K562 (cell line): ENCODE data around the gene MYG1. TPM values are rescaled to one million over a fixed set of nuclear protein-coding genes. Genes with fewer than 3 reads are reported as not detected.
A peak's percentile ranks its signal among the peaks of the same experiment; 100 is the strongest.

ENCODE experiments used
- ATF2 ChIP-seq: sonication (generic); formaldehyde crosslinking; IDR thresholded peaks from 2 replicates; pipeline ENCODE4 v1.8.1; 2022; ENCODE audit warnings: missing genetic modification reagents
- BRCA1 ChIP-seq, 2 experiments: fragments of 450-650 bp in 1 of 2; sonication (generic) in 1 of 2; formaldehyde crosslinking in 1 of 2; IDR thresholded peaks; 2 replicates each; pipeline versions ENCODE4 v1.5.0 to v1.6.1; 2017 to 2020; ENCODE audit warnings: mild to moderate bottlenecking in 1 of 2, missing genetic modification reagents in 1 of 2
- CEBPG ChIP-seq, 3 experiments: fragments of 200-800 bp in 1 of 3; sonication (Bioruptor generic) in 1 of 3; sonication (generic) in 1 of 3; formaldehyde crosslinking in 1 of 3; IDR thresholded peaks in 2 of 3; conservative IDR thresholded peaks in 1 of 3; 2 replicates each; pipeline versions ENCODE4 v1.6.1 to v1.8.0; 2016 to 2022; ENCODE audit warnings: missing compliant biosample characterization in 2 of 3, missing genetic modification characterization in 2 of 3, mild to moderate bottlenecking in 1 of 3, missing genetic modification reagents in 1 of 3
- CREB5 ChIP-seq: fragments of 250-450 bp; sonication (Bioruptor Pico); IDR thresholded peaks from 2 replicates; pipeline ENCODE4 v1.5.0; 2020; ENCODE audit warnings: mild to moderate bottlenecking
- JUND ChIP-seq, 2 experiments: IDR thresholded peaks; 2 replicates in 1 of 2; 3 replicates in 1 of 2; pipeline ENCODE4 v1.6.1; 2011; ENCODE audit warnings: borderline replicate concordance in 2 of 2, low read depth in 2 of 2, low read length in 2 of 2, improper control_type of control experiment in 1 of 2, missing biosample characterization in 1 of 2, missing genetic modification characterization in 1 of 2, missing genetic modification reagents in 1 of 2
- LEF1 ChIP-seq: fragments of 450-650 bp; IDR thresholded peaks from 2 replicates; pipeline ENCODE4 v1.6.1; 2016; ENCODE audit warnings: mild to moderate bottlenecking
- ZNF212 ChIP-seq: fragments of 450-650 bp; formaldehyde crosslinking; IDR thresholded peaks from 2 replicates; pipeline ENCODE4 v1.4.0; 2020; ENCODE audit warnings: mild to moderate bottlenecking
- ZNF224 ChIP-seq: sonication (generic); formaldehyde crosslinking; IDR thresholded peaks from 2 replicates; pipeline ENCODE4 v1.8.0; 2022; ENCODE audit warnings: mild to moderate bottlenecking, missing genetic modification reagents
- ZNF311 ChIP-seq: fragments of 250-450 bp; sonication (Bioruptor Pico); IDR thresholded peaks from 2 replicates; pipeline ENCODE4 v1.4.0; 2020; ENCODE audit warnings: mild to moderate bottlenecking, moderate library complexity
- ZNF740 ChIP-seq, 3 experiments: fragments of 200-800 bp in 1 of 3; sonication (Bioruptor generic) in 1 of 3; sonication (generic) in 1 of 3; formaldehyde crosslinking in 1 of 3; IDR thresholded peaks; 2 replicates each; pipeline versions ENCODE4 v1.6.1 to v1.8.0; 2016 to 2022; ENCODE audit warnings: mild to moderate bottlenecking in 2 of 3, missing compliant biosample characterization in 2 of 3, missing genetic modification characterization in 2 of 3, missing genetic modification reagents in 1 of 3
- ZNF79 ChIP-seq: fragments of 250-450 bp; sonication (Bioruptor Pico); IDR thresholded peaks from 2 replicates; pipeline ENCODE4 v1.4.0; 2020; ENCODE audit warnings: low read depth, mild to moderate bottlenecking, moderate library complexity
- polyA plus RNA-seq, 8 experiments: library from polyadenylated mRNA; depleted of rRNA in 4 of 8; stranded (reverse) in 5 of 8; unstranded in 3 of 8; fragments of >200 nt; fragmentation: Nextera tagmentation in 2 of 8; fragmentation: Illumina TruSeq in 1 of 8; extraction: Ambion mirVana in 2 of 8; extraction: Trizol in 1 of 8; gene quantifications; 2 replicates each; pipeline versions ENCODE4 v1.2.1 to v1.2.3, GENCODE V29; 2011 to 2014; ENCODE audit warnings: inconsistent platforms in 1 of 8, missing spikeins in 1 of 8
- total RNA-seq, 7 experiments: library from RNA; depleted of rRNA in 6 of 7; stranded (reverse); fragments of >200 nt in 6 of 7; fragmentation: Illumina TruSeq in 2 of 7; extraction: Trizol in 2 of 7; gene quantifications; 2 replicates each; pipeline versions ENCODE4 v1.2.1 to v1.2.3, GENCODE V29; 2011 to 2021; ENCODE audit warnings: low replicate concordance in 1 of 7
- TF ChIP-seq, protein P1 (sequence below): fragments of 250-450 bp; sonication (Bioruptor Pico); IDR thresholded peaks from 2 replicates; pipeline ENCODE4 v1.8.0; 2021; ENCODE audit warnings: borderline replicate concordance, mild to moderate bottlenecking, moderate library complexity; ENCODE audit not compliant: poor library complexity, severe bottlenecking
- TF ChIP-seq, protein P2 (sequence below), 2 experiments: fragments of 450-650 bp in 1 of 2; sonication (generic) in 1 of 2; formaldehyde crosslinking in 1 of 2; IDR thresholded peaks in 1 of 2; conservative IDR thresholded peaks in 1 of 2; 2 replicates each; pipeline versions ENCODE4 v1.6.1 to v1.8.1; 2016 to 2023; ENCODE audit warnings: mild to moderate bottlenecking in 2 of 2, moderate library complexity in 2 of 2, inconsistent platforms in 1 of 2, missing genetic modification reagents in 1 of 2
- TF ChIP-seq, protein P3 (sequence below): fragments of 150-350 bp; conservative IDR thresholded peaks from 2 replicates; pipeline ENCODE4 v1.6.1; 2014; ENCODE audit warnings: low read length

Gene MYG1
- total and polyA plus RNA-seq, 9 of the 15 experiments (the other 6 are each of a cell fraction or from before 2014, with no cell fraction given), result 0.45 to 5.6 (median 2.1) TPM

DNA sequence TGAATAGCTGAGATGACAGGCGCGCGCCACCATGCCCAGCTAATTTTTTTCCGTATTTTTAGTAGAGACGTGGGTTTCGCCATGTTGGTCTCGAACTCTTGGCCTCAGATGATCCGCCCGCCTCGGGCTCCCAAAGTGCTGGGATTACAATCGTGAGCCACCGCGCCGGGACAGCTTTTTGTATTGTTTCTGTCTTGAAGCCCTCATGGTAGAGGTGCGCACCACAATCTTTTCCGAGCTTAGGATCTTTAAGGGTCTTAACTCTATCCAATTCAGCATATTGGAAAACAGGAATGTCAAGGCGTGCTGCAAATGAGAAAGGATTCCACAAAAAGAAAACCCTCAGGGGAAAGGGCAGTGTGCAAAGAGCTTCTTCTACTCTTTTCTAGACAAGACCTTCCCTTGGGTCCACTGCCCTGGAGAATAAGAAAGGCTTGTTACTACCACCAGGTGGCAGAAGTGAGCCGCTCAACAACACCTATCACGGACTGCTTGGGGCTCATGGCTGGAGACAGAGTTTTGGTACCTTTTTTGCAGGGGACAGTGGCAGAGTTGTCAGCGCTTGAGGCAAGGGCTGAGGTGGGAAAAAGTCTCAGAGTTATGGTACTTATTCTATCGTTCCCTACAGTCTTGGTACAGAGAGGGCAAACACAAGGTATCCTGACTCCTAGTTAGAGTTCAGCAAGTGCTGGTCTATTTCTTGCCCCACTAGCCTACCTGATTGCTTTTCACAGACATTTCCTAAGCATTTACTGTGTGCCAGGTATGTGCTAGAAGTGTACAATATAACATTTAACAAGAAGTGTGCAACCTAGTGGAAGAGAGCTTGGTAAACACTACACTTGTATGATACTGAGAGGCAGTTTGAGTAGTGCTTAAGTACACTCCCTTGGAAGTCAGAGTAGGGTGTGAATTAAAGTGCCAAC, 53.1 kb downstream of the MYG1 start (continued):
- no peak for TF ChIP-seq CEBPG (CRISPR knock-in tag; IDR thresholded peaks at IDR 0.05)
- no peak for TF ChIP-seq CEBPG (tag; conservative IDR thresholded peaks at IDR 0.05 in 1 of 2, IDR thresholded peaks at IDR 0.05 in 1 of 2)
- no peak for TF ChIP-seq BRCA1 (IDR thresholded peaks at IDR 0.05)
- no peak for TF ChIP-seq BRCA1 (CRISPR knock-in tag; IDR thresholded peaks at IDR 0.05)
- TF ChIP-seq ZNF311 (CRISPR knock-in tag), result no peak
- TF ChIP-seq ZNF224 (CRISPR knock-in tag), result no peak
- TF ChIP-seq, protein P1, sequence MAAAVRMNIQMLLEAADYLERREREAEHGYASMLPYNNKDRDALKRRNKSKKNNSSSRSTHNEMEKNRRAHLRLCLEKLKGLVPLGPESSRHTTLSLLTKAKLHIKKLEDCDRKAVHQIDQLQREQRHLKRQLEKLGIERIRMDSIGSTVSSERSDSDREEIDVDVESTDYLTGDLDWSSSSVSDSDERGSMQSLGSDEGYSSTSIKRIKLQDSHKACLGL (CRISPR knock-in tag), result no peak
- peak; percentile 50; the same call in 1 of the 2 replicates for TF ChIP-seq JUND (IDR thresholded peaks at IDR 0.05; ENCODE audit: borderline replicate concordance, low read depth, low read length)
- peak; percentile 69; the same call in 1 of the 3 replicates for TF ChIP-seq JUND (tag; IDR thresholded peaks at IDR 0.05; ENCODE audit: borderline replicate concordance, low read depth, low read length)
- no peak for TF ChIP-seq CREB5 (CRISPR knock-in tag)
- TF ChIP-seq ZNF79 (CRISPR knock-in tag), result no peak
- 0 out of 2 replicates have a peak, but pooled peaks have one; percentile 56 for TF ChIP-seq ZNF212 (CRISPR knock-in tag)
- TF ChIP-seq, protein P2, sequence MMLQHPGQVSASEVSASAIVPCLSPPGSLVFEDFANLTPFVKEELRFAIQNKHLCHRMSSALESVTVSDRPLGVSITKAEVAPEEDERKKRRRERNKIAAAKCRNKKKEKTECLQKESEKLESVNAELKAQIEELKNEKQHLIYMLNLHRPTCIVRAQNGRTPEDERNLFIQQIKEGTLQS (IDR thresholded peaks at IDR 0.05), result no peak
- TF ChIP-seq, protein P2 (CRISPR knock-in tag; conservative IDR thresholded peaks at IDR 0.05), result no peak
- TF ChIP-seq LEF1, result no peak
- TF ChIP-seq ATF2 (CRISPR knock-in tag), result no peak
- no peak for TF ChIP-seq ZNF740 (CRISPR knock-in tag; IDR thresholded peaks at IDR 0.05)
- no peak for TF ChIP-seq ZNF740 (tag; IDR thresholded peaks at IDR 0.05)
- TF ChIP-seq, protein P3, sequence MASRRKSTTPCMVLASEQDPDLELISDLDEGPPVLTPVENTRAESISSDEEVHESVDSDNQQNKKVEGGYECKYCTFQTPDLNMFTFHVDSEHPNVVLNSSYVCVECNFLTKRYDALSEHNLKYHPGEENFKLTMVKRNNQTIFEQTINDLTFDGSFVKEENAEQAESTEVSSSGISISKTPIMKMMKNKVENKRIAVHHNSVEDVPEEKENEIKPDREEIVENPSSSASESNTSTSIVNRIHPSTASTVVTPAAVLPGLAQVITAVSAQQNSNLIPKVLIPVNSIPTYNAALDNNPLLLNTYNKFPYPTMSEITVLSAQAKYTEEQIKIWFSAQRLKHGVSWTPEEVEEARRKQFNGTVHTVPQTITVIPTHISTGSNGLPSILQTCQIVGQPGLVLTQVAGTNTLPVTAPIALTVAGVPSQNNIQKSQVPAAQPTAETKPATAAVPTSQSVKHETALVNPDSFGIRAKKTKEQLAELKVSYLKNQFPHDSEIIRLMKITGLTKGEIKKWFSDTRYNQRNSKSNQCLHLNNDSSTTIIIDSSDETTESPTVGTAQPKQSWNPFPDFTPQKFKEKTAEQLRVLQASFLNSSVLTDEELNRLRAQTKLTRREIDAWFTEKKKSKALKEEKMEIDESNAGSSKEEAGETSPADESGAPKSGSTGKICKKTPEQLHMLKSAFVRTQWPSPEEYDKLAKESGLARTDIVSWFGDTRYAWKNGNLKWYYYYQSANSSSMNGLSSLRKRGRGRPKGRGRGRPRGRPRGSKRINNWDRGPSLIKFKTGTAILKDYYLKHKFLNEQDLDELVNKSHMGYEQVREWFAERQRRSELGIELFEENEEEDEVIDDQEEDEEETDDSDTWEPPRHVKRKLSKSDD, result 0 out of 2 replicates have a peak, but pooled peaks have one; percentile 44
